IMR-90 (cell line): ENCODE measurements around the gene PASD1. TPM values are rescaled to one million over a fixed set of nuclear protein-coding genes. Genes with fewer than 3 reads are reported as not detected.

Experiments
- ATAC-seq: fragments of 200-7000 bp; cut with Tn5 transposase; 2 replicates; pipeline ENCODE4 v1.9.1; 2020; ENCODE audit warnings: low read depth, mild to moderate bottlenecking, moderate library complexity
- BruUV-seq: library from RNA; stranded (reverse); fragments of 400-500 nt; replicated peaks from 2 replicates; lab custom pipeline; 2021; lab: Mats Ljungman, UMichigan
- CTCF ChIA-PET: fragments of 300-600 bp; formaldehyde crosslinking; extraction: SDS; loops from one replicate; lab custom pipeline; 2021; ENCODE audit warnings: antibody characterized with exemption; lab: Yijun Ruan, JAX
- POLR2A ChIA-PET: fragments of 300-600 bp; sonication (Branson Sonifier 250); formaldehyde crosslinking; loops from one replicate; lab custom pipeline; 2022; ENCODE audit warnings: antibody characterized with exemption; ENCODE audit not compliant: unreplicated experiment; lab: Charles Lee
- DNase-seq: peaks from one replicate; pipeline ENCODE4 v3.0.0; 2013
- H2AFZ ChIP-seq: replicated peaks from 2 replicates; pipeline ENCODE3; 2013; ENCODE audit warnings: low read length, mild to moderate bottlenecking; ENCODE audit not compliant: poor library complexity
- H2AK5ac ChIP-seq: 2 replicates; pipeline ENCODE4 v1.6.1; 2013; ENCODE audit warnings: low read depth, low read length, inconsistent platforms
- H2AK9ac ChIP-seq: replicated peaks from 2 replicates; pipeline ENCODE3; 2013; ENCODE audit warnings: mild to moderate bottlenecking, low read depth, low read length, moderate library complexity; ENCODE audit not compliant: poor library complexity
- H2BK120ac ChIP-seq: 2 replicates; pipeline ENCODE4 v1.6.1; 2013; ENCODE audit warnings: low read depth, low read length, inconsistent platforms
- H2BK15ac ChIP-seq: 3 replicates; pipeline ENCODE4 v1.6.1; 2013; ENCODE audit warnings: low read depth, low read length, inconsistent platforms
- H2BK20ac ChIP-seq: 2 replicates; pipeline ENCODE4 v1.6.1; 2013; ENCODE audit warnings: low read depth, mild to moderate bottlenecking, inconsistent platforms, low read length, moderate library complexity
- H2BK5ac ChIP-seq: 2 replicates; pipeline ENCODE4 v1.6.1; 2013; ENCODE audit warnings: mild to moderate bottlenecking, low read depth, low read length, inconsistent platforms; ENCODE audit not compliant: poor library complexity, severe bottlenecking
- H3K14ac ChIP-seq: replicated peaks from 2 replicates; pipeline ENCODE4 v1.6.1; 2013; ENCODE audit warnings: low read depth, low read length, inconsistent platforms
- H3K18ac ChIP-seq: 2 replicates; pipeline ENCODE4 v1.6.1; 2013; ENCODE audit warnings: low read depth, low read length, control low read depth
- H3K23ac ChIP-seq: 2 replicates; pipeline ENCODE4 v1.6.1; 2013; ENCODE audit warnings: low read depth, low read length, inconsistent platforms
- H3K27ac ChIP-seq: 2 replicates; pipeline ENCODE4 v1.5.1; 2013; ENCODE audit warnings: mild to moderate bottlenecking, control low read depth, low read length; ENCODE audit not compliant: insufficient read depth
- H3K27me3 ChIP-seq: 2 replicates; pipeline ENCODE4 v1.6.1; 2013; ENCODE audit warnings: low read length; ENCODE audit not compliant: control insufficient read depth, insufficient read depth
- H3K36me3 ChIP-seq: 2 replicates; pipeline ENCODE4 v1.6.1; 2013; ENCODE audit warnings: low read length, mixed read lengths; ENCODE audit not compliant: control insufficient read depth, insufficient read depth
- H3K4ac ChIP-seq: 2 replicates; pipeline ENCODE4 v1.6.1; 2013; ENCODE audit warnings: low read depth, low read length, inconsistent platforms
- H3K4me1 ChIP-seq: 2 replicates; pipeline ENCODE4 v1.6.1; 2013; ENCODE audit warnings: low read length, mixed read lengths; ENCODE audit not compliant: control insufficient read depth, insufficient read depth
- H3K4me2 ChIP-seq: 2 replicates; pipeline ENCODE4 v1.6.1; 2013; ENCODE audit warnings: low read depth, mild to moderate bottlenecking, control low read depth, low read length, moderate library complexity
- H3K4me3 ChIP-seq: 2 replicates; pipeline ENCODE4 v1.5.1; 2013; ENCODE audit warnings: low read depth, mild to moderate bottlenecking, control low read depth, low read length, moderate library complexity; ENCODE audit not compliant: insufficient read depth
- H3K56ac ChIP-seq: 2 replicates; pipeline ENCODE4 v1.6.1; 2013; ENCODE audit warnings: low read length, inconsistent platforms; ENCODE audit not compliant: insufficient read depth; ENCODE audit errors: extremely low read depth
- H3K79me1 ChIP-seq, 2 experiments: 2 replicates each; pipeline ENCODE4 v1.6.1; 2013; ENCODE audit warnings: low read length in 2 of 2, inconsistent platforms in 1 of 2, low read depth in 1 of 2
- H3K9ac ChIP-seq: 2 replicates; pipeline ENCODE4 v1.6.1; 2013; ENCODE audit warnings: low read depth, low read length, control low read depth
- H3K9me1 ChIP-seq: 2 replicates; pipeline ENCODE4 v1.6.1; 2013; ENCODE audit warnings: low read length, inconsistent platforms; ENCODE audit not compliant: insufficient read depth
- H3K9me3 ChIP-seq: 2 replicates; pipeline ENCODE4 v1.6.1; 2013; ENCODE audit warnings: low read length; ENCODE audit not compliant: control insufficient read depth, insufficient read depth
- H4K20me1 ChIP-seq: 2 replicates; pipeline ENCODE4 v1.6.1; 2013; ENCODE audit warnings: low read length, inconsistent platforms; ENCODE audit not compliant: insufficient read depth
- H4K5ac ChIP-seq: 2 replicates; pipeline ENCODE4 v1.6.1; 2013; ENCODE audit warnings: mild to moderate bottlenecking, low read depth, low read length, control low read depth
- H4K8ac ChIP-seq, 2 experiments: 2 replicates each; pipeline ENCODE4 v1.6.1; 2013; ENCODE audit warnings: low read depth in 2 of 2, low read length in 2 of 2, control low read depth in 1 of 2, inconsistent platforms in 1 of 2
- H4K91ac ChIP-seq: 2 replicates; pipeline ENCODE4 v1.6.1; 2013; ENCODE audit warnings: low read depth, low read length, inconsistent platforms; ENCODE audit not compliant: insufficient read depth
- BHLHE40 ChIP-seq: fragments of 150-350 bp; IDR thresholded peaks from 2 replicates; pipeline ENCODE4 v1.6.1; 2016; ENCODE audit warnings: mild to moderate bottlenecking, low read depth, low read length
- CEBPB ChIP-seq: IDR thresholded peaks from 2 replicates; pipeline ENCODE4 v1.6.1; 2012; ENCODE audit warnings: low read depth, low read length, improper control_type of control experiment
- CHD1 ChIP-seq: IDR thresholded peaks from 2 replicates; pipeline ENCODE4 v1.6.1; 2012; ENCODE audit warnings: low read depth, low read length, improper control_type of control experiment
- FOS ChIP-seq: fragments of 150-350 bp; IDR thresholded peaks from 2 replicates; pipeline ENCODE4 v1.6.1; 2016; ENCODE audit warnings: low read depth, low read length
- MAFK ChIP-seq: IDR thresholded peaks from 2 replicates; pipeline ENCODE4 v1.6.1; 2012; ENCODE audit warnings: low read depth, low read length, improper control_type of control experiment
- MAZ ChIP-seq: IDR thresholded peaks from 2 replicates; pipeline ENCODE4 v1.6.1; 2012; ENCODE audit warnings: low read depth, mild to moderate bottlenecking, low read length, improper control_type of control experiment, moderate library complexity, borderline replicate concordance
- MXI1 ChIP-seq: IDR thresholded peaks from 2 replicates; pipeline ENCODE4 v1.6.1; 2012; ENCODE audit warnings: low read depth, mild to moderate bottlenecking, low read length, moderate library complexity, borderline replicate concordance
- NFE2L2 ChIP-seq: fragments of 150-350 bp; IDR thresholded peaks from 2 replicates; pipeline ENCODE4 v1.6.1; 2016; ENCODE audit warnings: low read depth, mild to moderate bottlenecking, low read length
- POLR2A ChIP-seq: IDR thresholded peaks from 2 replicates; pipeline ENCODE4 v1.6.1; 2012; ENCODE audit warnings: mild to moderate bottlenecking, low read depth, low read length
- RAD21 ChIP-seq: IDR thresholded peaks from 2 replicates; pipeline ENCODE4 v1.6.1; 2012; ENCODE audit warnings: low read length, improper control_type of control experiment
- RCOR1 ChIP-seq: IDR thresholded peaks from 2 replicates; pipeline ENCODE4 v1.6.1; 2012; ENCODE audit warnings: mild to moderate bottlenecking, low read length, improper control_type of control experiment; ENCODE audit not compliant: insufficient replicate concordance
- RFX5 ChIP-seq: IDR thresholded peaks from 2 replicates; pipeline ENCODE4 v1.8.0; 2012; ENCODE audit warnings: low read depth, mild to moderate bottlenecking, low read length, moderate library complexity
- SMC3 ChIP-seq: fragments of 150-350 bp; IDR thresholded peaks from 2 replicates; pipeline ENCODE4 v1.6.1; 2016; ENCODE audit warnings: low read depth, mild to moderate bottlenecking, antibody characterized with exemption, low read length, moderate library complexity
- WGBS, 2 experiments: methylation state at CpG; one replicate each; pipeline versions ENCODE4 v1.1.5 to v1.1.7; 2013; ENCODE audit warnings: missing lambda C conversion rate in 2 of 2; ENCODE audit not compliant: insufficient read length in 1 of 2; ENCODE audit errors: extremely low coverage in 2 of 2; 5-methylcytosine and 5-hydroxymethylcytosine counted together
- dilution Hi-C: fragments of 300-500 bp; cut with HindIII; formaldehyde crosslinking; loops from one replicate; pipeline ENCODE4 v1.14.3; 2018; ENCODE audit warnings: low sequenced_read_pairs; ENCODE audit not compliant: unreplicated experiment
- in situ Hi-C: fragments of 300-500 bp; cut with MboI; formaldehyde crosslinking; loops from 3 replicates; pipeline ENCODE4 v1.14.3; 2019; ENCODE audit warnings: low sequenced_read_pairs, inconsistent platforms, mixed read lengths
- intact Hi-C: fragments of 100-400 bp; cut with micrococcal nuclease; formaldehyde crosslinking; loops from 2 replicates; pipeline ENCODE4 v1.10.0; 2022
- polyA plus RNA-seq, 3 experiments: library from polyadenylated mRNA; depleted of rRNA; stranded (reverse); fragments of >200 nt; gene quantifications; 2 replicates each; pipeline ENCODE4 v1.2.3, GENCODE V29; 2012; ENCODE audit warnings: low replicate concordance in 1 of 3
- total RNA-seq: library from RNA; depleted of rRNA; stranded (reverse); fragments of >200 nt; gene quantifications from 2 replicates; pipeline ENCODE4 v1.2.3, GENCODE V29; 2012
- TF ChIP-seq, protein P1 (sequence below): conservative IDR thresholded peaks from 2 replicates; pipeline ENCODE4 v1.5.1; 2012; ENCODE audit warnings: mild to moderate bottlenecking, low read depth, low read length, improper control_type of control experiment
- TF ChIP-seq, protein P2 (sequence below): fragments of 150-350 bp; IDR thresholded peaks from 2 replicates; pipeline ENCODE4 v1.6.1; 2017; ENCODE audit warnings: mild to moderate bottlenecking, antibody characterized with exemption, low read length, low read depth
- TF ChIP-seq, protein P3 (sequence below): fragments of 150-350 bp; IDR thresholded peaks from 2 replicates; pipeline ENCODE4 v1.6.1; 2016; ENCODE audit warnings: low read depth, mild to moderate bottlenecking, low read length, moderate library complexity, borderline replicate concordance

The PASD1 gene
- total and polyA plus RNA-seq, 2 of the 4 experiments (the other 2 are of a cell fraction), result not detected

DNA sequence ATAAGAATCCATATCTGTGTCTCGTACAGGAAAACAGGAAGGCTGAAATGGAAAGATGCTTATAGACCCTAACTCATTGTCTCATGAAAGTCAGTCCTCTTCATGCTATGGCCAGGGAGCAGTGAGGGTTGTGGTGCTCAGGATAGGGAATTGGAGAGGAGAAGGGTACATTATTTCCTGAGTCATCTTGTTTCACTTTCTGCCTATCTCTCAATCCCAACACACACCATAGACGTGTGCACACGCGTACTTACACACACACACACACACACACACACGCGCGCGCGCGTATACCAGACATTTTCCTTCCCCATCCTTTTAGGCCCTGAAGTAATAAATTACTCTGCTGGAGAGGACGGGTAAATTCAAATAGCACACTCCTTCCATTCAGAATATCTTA is 78.1 kb downstream of the PASD1 start:
- ChIA-PET CTCF (no interaction called here), POLR2A (no interaction called here)
- Histone ChIP-seq H3K14ac (no peak overlapping the region), H4K5ac (no peak overlapping the region), H3K23ac (no peak overlapping the region), H3K27ac (no peak overlapping the region), H2AK9ac (no peak overlapping the region), H2BK120ac (no peak overlapping the region), H2BK5ac (no peak overlapping the region), H3K56ac (no peak overlapping the region), H3K4me1 (no peaks in the 10 kb centered on the region), H3K9me3 (no peaks in the 10 kb centered on the region), H2AK5ac (no peak overlapping the region), H2AFZ (no peak overlapping the region), H4K20me1 (no peaks in the 10 kb centered on the region), H3K4ac (no peak overlapping the region), H2BK15ac (no peak overlapping the region), H3K36me3 (no peaks in the 10 kb centered on the region), H4K91ac (no peak overlapping the region), H3K9ac (no peak overlapping the region), H3K9me1 (no peaks in the 10 kb centered on the region), H3K18ac (no peak overlapping the region), H2BK20ac (no peak overlapping the region), H4K8ac (no peak overlapping the region), H3K4me2 (no peak overlapping the region), H3K79me1 (no peaks in the 10 kb centered on the region), H3K27me3 (no peaks in the 10 kb centered on the region), H3K4me3 (no peak overlapping the region)
- BruUV-seq, result no TSS peak
- TF ChIP-seq NFE2L2, result no peak
- TF ChIP-seq CHD1, result no peak
- TF ChIP-seq, protein P1, sequence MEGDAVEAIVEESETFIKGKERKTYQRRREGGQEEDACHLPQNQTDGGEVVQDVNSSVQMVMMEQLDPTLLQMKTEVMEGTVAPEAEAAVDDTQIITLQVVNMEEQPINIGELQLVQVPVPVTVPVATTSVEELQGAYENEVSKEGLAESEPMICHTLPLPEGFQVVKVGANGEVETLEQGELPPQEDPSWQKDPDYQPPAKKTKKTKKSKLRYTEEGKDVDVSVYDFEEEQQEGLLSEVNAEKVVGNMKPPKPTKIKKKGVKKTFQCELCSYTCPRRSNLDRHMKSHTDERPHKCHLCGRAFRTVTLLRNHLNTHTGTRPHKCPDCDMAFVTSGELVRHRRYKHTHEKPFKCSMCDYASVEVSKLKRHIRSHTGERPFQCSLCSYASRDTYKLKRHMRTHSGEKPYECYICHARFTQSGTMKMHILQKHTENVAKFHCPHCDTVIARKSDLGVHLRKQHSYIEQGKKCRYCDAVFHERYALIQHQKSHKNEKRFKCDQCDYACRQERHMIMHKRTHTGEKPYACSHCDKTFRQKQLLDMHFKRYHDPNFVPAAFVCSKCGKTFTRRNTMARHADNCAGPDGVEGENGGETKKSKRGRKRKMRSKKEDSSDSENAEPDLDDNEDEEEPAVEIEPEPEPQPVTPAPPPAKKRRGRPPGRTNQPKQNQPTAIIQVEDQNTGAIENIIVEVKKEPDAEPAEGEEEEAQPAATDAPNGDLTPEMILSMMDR, result no peak
- no peak for TF ChIP-seq POLR2A
- TF ChIP-seq, protein P2, sequence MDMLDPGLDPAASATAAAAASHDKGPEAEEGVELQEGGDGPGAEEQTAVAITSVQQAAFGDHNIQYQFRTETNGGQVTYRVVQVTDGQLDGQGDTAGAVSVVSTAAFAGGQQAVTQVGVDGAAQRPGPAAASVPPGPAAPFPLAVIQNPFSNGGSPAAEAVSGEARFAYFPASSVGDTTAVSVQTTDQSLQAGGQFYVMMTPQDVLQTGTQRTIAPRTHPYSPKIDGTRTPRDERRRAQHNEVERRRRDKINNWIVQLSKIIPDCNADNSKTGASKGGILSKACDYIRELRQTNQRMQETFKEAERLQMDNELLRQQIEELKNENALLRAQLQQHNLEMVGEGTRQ, result no peak
- no peak for TF ChIP-seq CEBPB
- TF ChIP-seq, protein P3, sequence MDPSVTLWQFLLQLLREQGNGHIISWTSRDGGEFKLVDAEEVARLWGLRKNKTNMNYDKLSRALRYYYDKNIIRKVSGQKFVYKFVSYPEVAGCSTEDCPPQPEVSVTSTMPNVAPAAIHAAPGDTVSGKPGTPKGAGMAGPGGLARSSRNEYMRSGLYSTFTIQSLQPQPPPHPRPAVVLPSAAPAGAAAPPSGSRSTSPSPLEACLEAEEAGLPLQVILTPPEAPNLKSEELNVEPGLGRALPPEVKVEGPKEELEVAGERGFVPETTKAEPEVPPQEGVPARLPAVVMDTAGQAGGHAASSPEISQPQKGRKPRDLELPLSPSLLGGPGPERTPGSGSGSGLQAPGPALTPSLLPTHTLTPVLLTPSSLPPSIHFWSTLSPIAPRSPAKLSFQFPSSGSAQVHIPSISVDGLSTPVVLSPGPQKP, result no peak
- no peak for TF ChIP-seq MAZ
- no peak for TF ChIP-seq RAD21
- TF ChIP-seq MAFK, result no peak
- TF ChIP-seq RCOR1, result no peak
- TF ChIP-seq BHLHE40, result no peak
- TF ChIP-seq FOS, result no peak
- no peak for TF ChIP-seq SMC3
- TF ChIP-seq RFX5, result no peak
- TF ChIP-seq MXI1, result no peak
- dilution Hi-C loops (no loop called here), in situ Hi-C loops (no loop called here), intact Hi-C loops (no loop called here)
- DNase-seq (no peak), ATAC-seq (no peak)
- WGBS, 2 experiments, result no CpG with 5 or more reads among the region's 11 CpGs
